Measurements from ENCODE around the gene MCM3AP. TPM values are rescaled to one million over a fixed set of nuclear protein-coding genes. Genes with fewer than 3 reads are reported as not detected.

The MCM3AP gene
- total RNA-seq, 1 donor from 2014 or later = 150 TPM

- Mint-ChIP-seq H3K27ac (no peak overlapping the region), H3K4me1 (no peaks in the 10 kb centered on the region), H3K9me3 (no peaks in the 10 kb centered on the region), H3K4me3 (no peak overlapping the region), H3K27me3 (ENCODE audit: low read depth) (no peaks in the 10 kb centered on the region), H3K36me3 (peaks cover 24% of the 10 kb centered on the region)
- no peak for DNase-seq (ENCODE audit: low spot score in 2 of 2, unreplicated experiment in 2 of 2)
- no peak for TF ChIP-seq CTCF (IDR thresholded peaks at IDR 0.05; ENCODE audit: unreplicated experiment)
These were observed 22.2 kb upstream of the MCM3AP start for GRCh38 chr21:46307625-46308024.

- peaks cover 29% of the 10 kb centered on the region for H3K36me3 Mint-ChIP-seq
- no peaks in the 10 kb centered on the region for H3K4me1 Mint-ChIP-seq
- no peak overlapping the region for H3K4me3 Mint-ChIP-seq
- H3K27ac Mint-ChIP-seq = no peak overlapping the region
- DNase-seq (ENCODE audit: low spot score in 2 of 2, unreplicated experiment in 2 of 2) = no peak
- no peaks in the 10 kb centered on the region for H3K9me3 Mint-ChIP-seq
- no peaks in the 10 kb centered on the region for H3K27me3 Mint-ChIP-seq (ENCODE audit: low read depth)
- TF ChIP-seq CTCF (IDR thresholded peaks at IDR 0.05; ENCODE audit: unreplicated experiment) = no peak
These were observed 19.5 kb upstream of the MCM3AP start for GRCh38 chr21:46304955-46305354.

DNA sequence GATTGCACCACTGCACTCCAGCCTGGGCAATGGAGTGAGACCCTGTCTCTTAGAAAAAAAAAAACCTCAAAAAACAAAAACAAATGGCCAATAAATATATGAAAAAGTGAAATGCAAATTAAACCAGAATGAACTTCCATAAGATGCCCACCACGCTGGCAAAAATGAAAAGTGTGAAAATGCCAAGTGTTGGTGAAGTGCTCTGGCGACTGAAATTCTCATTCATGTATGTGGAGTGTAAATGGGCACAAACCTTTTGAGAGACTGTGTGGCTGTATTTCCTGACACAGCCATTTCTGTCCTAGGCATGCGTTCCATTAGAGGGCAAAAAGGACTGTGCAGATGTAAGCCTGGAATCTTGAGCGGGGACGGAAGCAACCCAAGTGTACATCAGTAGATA is 19.0 kb upstream of the MCM3AP start:
- no peak overlapping the region for H3K27ac Mint-ChIP-seq
- no peak overlapping the region for H3K4me3 Mint-ChIP-seq
- DNase-seq (ENCODE audit: low spot score in 2 of 2, unreplicated experiment in 2 of 2) = no peak
- no peak for TF ChIP-seq CTCF (IDR thresholded peaks at IDR 0.05; ENCODE audit: unreplicated experiment)
- H3K4me1 Mint-ChIP-seq = no peaks in the 10 kb centered on the region
- peaks cover 30% of the 10 kb centered on the region for H3K36me3 Mint-ChIP-seq
- H3K9me3 Mint-ChIP-seq = no peaks in the 10 kb centered on the region
- H3K27me3 Mint-ChIP-seq (ENCODE audit: low read depth) = no peaks in the 10 kb centered on the region

DNA sequence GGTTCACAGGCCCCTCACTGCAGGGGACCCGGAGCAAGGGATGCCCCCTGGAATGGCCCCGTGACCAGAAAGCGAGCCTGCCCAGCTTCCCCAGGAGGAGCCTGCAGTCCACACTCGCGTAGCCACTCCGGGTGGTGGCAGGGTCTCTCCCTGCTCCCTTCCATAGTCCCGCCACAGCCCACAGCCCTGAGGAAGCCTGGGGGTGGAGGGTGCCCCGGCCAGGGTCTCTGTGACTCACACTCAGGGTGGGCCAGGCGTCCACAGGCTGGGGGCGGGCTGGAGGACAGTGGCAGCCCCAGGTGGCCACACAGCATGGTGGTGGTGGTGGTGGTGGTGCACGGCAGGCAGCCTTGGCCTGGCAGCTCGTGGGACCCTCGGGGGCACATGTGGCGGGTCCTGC is 16.3 kb upstream of the MCM3AP start:
- no peaks in the 10 kb centered on the region for H3K9me3 Mint-ChIP-seq
- no peak for TF ChIP-seq CTCF (IDR thresholded peaks at IDR 0.05; ENCODE audit: unreplicated experiment)
- H3K4me3 Mint-ChIP-seq = no peak overlapping the region
- H3K27ac Mint-ChIP-seq = no peak overlapping the region
- peaks cover 30% of the 10 kb centered on the region for H3K36me3 Mint-ChIP-seq
- H3K27me3 Mint-ChIP-seq (ENCODE audit: low read depth) = no peaks in the 10 kb centered on the region
- peaks cover 2% of the 10 kb centered on the region for H3K4me1 Mint-ChIP-seq
- DNase-seq (ENCODE audit: low spot score in 2 of 2, unreplicated experiment in 2 of 2) = no peak

GRCh38 chr21:46299167-46299566 is 13.8 kb upstream of the MCM3AP start:
- no peaks in the 10 kb centered on the region for H3K9me3 Mint-ChIP-seq
- no peak for DNase-seq (ENCODE audit: low spot score in 2 of 2, unreplicated experiment in 2 of 2)
- peaks cover 5% of the 10 kb centered on the region for H3K4me1 Mint-ChIP-seq
- peaks cover 22% of the 10 kb centered on the region for H3K36me3 Mint-ChIP-seq
- H3K4me3 Mint-ChIP-seq = no peak overlapping the region
- no peak for TF ChIP-seq CTCF (IDR thresholded peaks at IDR 0.05; ENCODE audit: unreplicated experiment)
- H3K27me3 Mint-ChIP-seq (ENCODE audit: low read depth) = no peaks in the 10 kb centered on the region
- no peak overlapping the region for H3K27ac Mint-ChIP-seq
